Upper lobe of left lung (tissue), 6 donors: ENCODE data around the gene GRIK4. TPM values are rescaled to one million over a fixed set of nuclear protein-coding genes. Genes with fewer than 3 reads are reported as not detected.
"Not testable (repeated sequence)": the region's sequence is repeated elsewhere in the genome, so short reads cannot be mapped to it uniquely, and the experiment has no call there.

ENCODE experiments used
- ATAC-seq, 2 donors: fragments of 200-7000 bp; cut with Tn5 transposase; one replicate each; pipeline ENCODE4 v1.9.1; 2022; ENCODE audit warnings: mild to moderate bottlenecking in 2 of 2, moderate library complexity in 2 of 2; ENCODE audit not compliant: low FRiP score in 2 of 2
- DNase-seq, 2 donors: peaks; one replicate each; pipeline ENCODE4 v3.0.0-alpha.2; 2019 to 2020
- H3K27ac ChIP-seq, 4 donors: fragments of 200-600 bp; sonication (generic); one replicate each; pipeline ENCODE4 v1.5.1; 2016 to 2019
- H3K27me3 ChIP-seq, 4 donors: fragments of 200-600 bp; sonication (generic); one replicate each; pipeline ENCODE4 v1.5.1; 2017 to 2019
- H3K36me3 ChIP-seq, 4 donors: fragments of 200-600 bp; sonication (generic); one replicate each; pipeline ENCODE4 v1.5.1; 2016 to 2019
- H3K4me1 ChIP-seq, 4 donors: fragments of 200-600 bp; sonication (generic); one replicate each; pipeline ENCODE4 v1.5.1; 2018 to 2019
- H3K4me3 ChIP-seq, 4 donors: fragments of 200-600 bp; sonication (generic); one replicate each; pipeline ENCODE4 v1.5.1; 2017 to 2019; ENCODE audit warnings: mild to moderate bottlenecking in 2 of 4, moderate library complexity in 1 of 4
- H3K9me3 ChIP-seq, 4 donors: fragments of 200-600 bp; sonication (generic); one replicate each; pipeline ENCODE4 v1.5.1; 2018 to 2019
- EP300 ChIP-seq, 4 donors: sonication (generic); formaldehyde crosslinking; IDR thresholded peaks; one replicate each; pipeline ENCODE4 v1.5.1; 2017; ENCODE audit warnings: antibody characterized with exemption in 4 of 4, control low read depth in 2 of 4
- POLR2A ChIP-seq, 4 donors: fragments of 450-650 bp; IDR thresholded peaks; one replicate each; pipeline ENCODE4 v1.5.1; 2016 to 2017; ENCODE audit warnings: antibody characterized with exemption in 4 of 4, mild to moderate bottlenecking in 2 of 4
- POLR2AphosphoS5 ChIP-seq, 2 donors: sonication (generic); formaldehyde crosslinking; IDR thresholded peaks; one replicate each; pipeline ENCODE4 v1.5.1; 2017; ENCODE audit warnings: antibody characterized with exemption in 2 of 2
- WGBS, 2 donors: methylation state at CpG; one replicate each; pipeline ENCODE4 v1.1.5; 2017 to 2018; 5-methylcytosine and 5-hydroxymethylcytosine counted together
- total RNA-seq, 6 donors: library from RNA; depleted of rRNA in 4 of 6; stranded (reverse); fragments of >200 nt in 4 of 6; gene quantifications; one replicate each; pipeline versions ENCODE4 v1.1.0 to v1.2.1, GENCODE V29; 2016 to 2021
- TF ChIP-seq, protein P1 (sequence below), 6 experiments: fragments of 450-650 bp in 4 of 6; fragments of 200-600 bp in 2 of 6; sonication (generic) in 2 of 6; IDR thresholded peaks; one replicate each; pipeline ENCODE4 v1.5.1; 2016 to 2019; ENCODE audit warnings: antibody characterized with exemption in 6 of 6
- donor health status: DM: no; HTN: no; CAD: no; lungs with moderate emphysema.
- donor health status: DM: no; HTN: yes; CAD: no; lungs with severe emphysema.

Gene GRIK4
- total RNA-seq, 6 donors from 2014 or later: 0.30 to 8.4 (median 0.78) TPM

DNA sequence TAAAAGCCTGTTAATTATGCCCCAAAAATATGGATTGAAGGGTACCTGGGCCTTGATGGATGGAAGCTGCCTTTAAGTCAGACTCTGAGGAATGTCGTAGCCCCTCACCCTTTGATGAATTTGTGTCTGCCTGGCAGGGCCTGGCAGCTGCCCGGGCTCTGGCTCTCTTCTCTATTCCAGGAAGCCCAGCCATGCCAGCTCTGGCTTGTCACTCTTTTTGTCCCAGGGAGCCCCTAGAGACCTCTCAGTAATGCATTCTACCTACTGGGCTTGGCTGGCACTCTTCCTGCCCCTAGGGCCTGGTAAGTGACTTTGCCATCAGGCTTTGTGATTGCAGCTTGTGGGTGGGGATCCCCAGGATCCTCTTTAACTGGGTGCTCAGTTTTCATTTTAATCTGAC is 103.8 kb downstream of the GRIK4 start:
- Histone ChIP-seq H3K9me3 (peaks cover 0 to 16% (median 8%) of the 10 kb centered on the region in 4 donors), H3K27me3 (no peaks in the 10 kb centered on the region), H3K36me3 (no peaks in the 10 kb centered on the region), H3K4me1 (peaks cover 0 to 4% (median 0%) of the 10 kb centered on the region in 4 donors), H3K27ac (no peak overlapping the region), H3K4me3 (no peak overlapping the region)
- TF ChIP-seq POLR2A (IDR thresholded peaks at IDR 0.05) (no peak), POLR2AphosphoS5 (IDR thresholded peaks at IDR 0.05) (no peak), EP300 (IDR thresholded peaks at IDR 0.05) (no peak)
- TF ChIP-seq, protein P1, sequence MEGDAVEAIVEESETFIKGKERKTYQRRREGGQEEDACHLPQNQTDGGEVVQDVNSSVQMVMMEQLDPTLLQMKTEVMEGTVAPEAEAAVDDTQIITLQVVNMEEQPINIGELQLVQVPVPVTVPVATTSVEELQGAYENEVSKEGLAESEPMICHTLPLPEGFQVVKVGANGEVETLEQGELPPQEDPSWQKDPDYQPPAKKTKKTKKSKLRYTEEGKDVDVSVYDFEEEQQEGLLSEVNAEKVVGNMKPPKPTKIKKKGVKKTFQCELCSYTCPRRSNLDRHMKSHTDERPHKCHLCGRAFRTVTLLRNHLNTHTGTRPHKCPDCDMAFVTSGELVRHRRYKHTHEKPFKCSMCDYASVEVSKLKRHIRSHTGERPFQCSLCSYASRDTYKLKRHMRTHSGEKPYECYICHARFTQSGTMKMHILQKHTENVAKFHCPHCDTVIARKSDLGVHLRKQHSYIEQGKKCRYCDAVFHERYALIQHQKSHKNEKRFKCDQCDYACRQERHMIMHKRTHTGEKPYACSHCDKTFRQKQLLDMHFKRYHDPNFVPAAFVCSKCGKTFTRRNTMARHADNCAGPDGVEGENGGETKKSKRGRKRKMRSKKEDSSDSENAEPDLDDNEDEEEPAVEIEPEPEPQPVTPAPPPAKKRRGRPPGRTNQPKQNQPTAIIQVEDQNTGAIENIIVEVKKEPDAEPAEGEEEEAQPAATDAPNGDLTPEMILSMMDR (IDR thresholded peaks at IDR 0.05): no peak
- no peak for DNase-seq
- no peak for ATAC-seq
- 60 to 63% methylated on average over 1 to 2 of the region's 2 CpGs for WGBS, 2 donors

DNA sequence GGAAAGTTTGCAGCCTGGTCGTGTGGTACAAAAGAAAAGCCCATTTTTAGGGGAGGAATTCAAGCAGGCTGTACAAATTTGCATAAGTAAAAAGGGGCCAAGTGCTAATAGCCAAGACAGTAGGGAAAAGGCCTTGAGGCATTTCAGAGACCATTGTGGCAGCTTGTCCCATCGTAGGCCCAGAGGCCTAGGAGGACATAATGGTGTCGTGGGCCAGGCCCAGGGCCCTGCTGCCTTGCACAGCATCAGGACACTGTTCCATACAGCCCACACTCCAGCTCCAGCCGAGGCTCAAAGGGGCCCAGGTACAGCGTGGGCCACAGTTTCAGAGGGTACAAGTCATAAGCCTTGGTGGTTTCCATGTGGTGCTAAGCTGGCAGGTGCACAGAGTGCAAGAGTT is 106.9 kb downstream of the GRIK4 start:
- no peak for TF ChIP-seq POLR2AphosphoS5 (IDR thresholded peaks at IDR 0.05)
- DNase-seq (no peak), ATAC-seq (no peak)
- Histone ChIP-seq H3K9me3 (peaks cover 0 to 16% (median 8%) of the 10 kb centered on the region in 4 donors), H3K36me3 (no peaks in the 10 kb centered on the region), H3K4me3 (no peak overlapping the region), H3K27me3 (no peaks in the 10 kb centered on the region), H3K27ac (no peak overlapping the region), H3K4me1 (peaks cover 0 to 2% (median 0%) of the 10 kb centered on the region in 4 donors)
- 88 to 89% methylated on average over 3 to 5 of the region's 5 CpGs for WGBS, 2 donors

DNA sequence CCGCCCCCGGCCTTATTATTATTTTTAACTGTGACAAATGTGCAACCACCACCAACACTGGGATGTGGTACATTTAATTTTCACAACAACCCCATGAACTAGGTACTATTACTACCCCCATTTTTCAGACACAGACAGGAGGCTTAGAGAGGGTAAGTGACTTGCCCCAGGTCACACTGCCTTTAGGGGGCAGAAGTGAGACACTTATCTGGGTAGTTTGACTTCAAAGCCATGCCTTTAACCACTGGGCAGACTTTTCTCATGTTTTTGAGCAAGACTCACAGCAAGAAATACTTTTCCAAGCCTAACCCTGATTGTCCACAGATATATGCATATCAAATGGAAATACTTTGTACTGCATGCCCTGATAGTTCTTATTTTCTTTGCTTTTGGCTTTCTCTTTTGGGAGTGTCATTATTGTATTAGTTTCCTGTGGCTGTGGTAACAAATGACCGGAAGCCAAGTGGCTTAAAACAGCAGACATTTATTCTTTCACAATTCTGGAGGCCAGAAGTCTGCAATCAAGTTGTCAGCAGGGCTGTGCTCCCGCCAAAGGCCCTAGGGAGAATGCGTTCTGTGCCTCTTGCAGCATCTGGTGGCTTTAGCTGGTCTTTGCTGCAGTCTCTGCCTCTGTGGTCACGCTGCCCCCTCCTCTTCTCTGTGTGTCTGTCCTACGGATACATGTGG is 110.8 kb downstream of the GRIK4 start:
- no peak for DNase-seq
- Histone ChIP-seq H3K27ac (no peak overlapping the region), H3K27me3 (no peaks in the 10 kb centered on the region), H3K4me3 (no peak overlapping the region), H3K9me3 (peaks cover 0 to 16% (median 8%) of the 10 kb centered on the region in 4 donors), H3K36me3 (no peaks in the 10 kb centered on the region), H3K4me1 (no peaks in the 10 kb centered on the region)
- WGBS, 2 donors: 58 to 61% methylated on average over 7 of the region's 7 CpGs
- TF ChIP-seq POLR2AphosphoS5 (IDR thresholded peaks at IDR 0.05) (peak; percentile 14 to 44), EP300 (IDR thresholded peaks at IDR 0.05) (no peak)
- ATAC-seq: no peak

DNA sequence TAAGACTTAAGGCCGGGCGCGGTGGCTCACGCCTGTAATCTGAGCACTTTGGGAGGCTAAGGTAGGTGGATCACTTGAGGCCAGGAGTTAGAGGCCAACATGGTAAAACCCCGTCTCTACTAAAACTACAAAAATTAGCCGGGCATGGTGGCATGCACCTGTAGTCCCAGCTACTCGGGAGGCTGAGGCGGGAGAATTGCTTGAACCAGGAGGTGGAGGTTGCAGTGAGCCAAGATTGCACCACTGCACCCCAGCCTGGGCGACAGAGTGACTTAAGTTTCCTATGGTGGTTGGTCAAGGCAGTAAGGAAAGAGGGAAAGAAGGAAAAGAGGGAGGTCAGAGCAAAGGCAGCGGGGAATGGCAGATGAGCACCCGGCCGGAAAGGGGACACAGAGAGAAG is 113.4 kb downstream of the GRIK4 start:
- not testable (repeated sequence) for H3K36me3 ChIP-seq, H3K27ac ChIP-seq, H3K4me3 ChIP-seq, H3K4me1 ChIP-seq, H3K9me3 ChIP-seq, ATAC-seq, DNase-seq, H3K27me3 ChIP-seq
- WGBS, 2 donors: 95 to 96% methylated on average over 12 of the region's 12 CpGs

DNA sequence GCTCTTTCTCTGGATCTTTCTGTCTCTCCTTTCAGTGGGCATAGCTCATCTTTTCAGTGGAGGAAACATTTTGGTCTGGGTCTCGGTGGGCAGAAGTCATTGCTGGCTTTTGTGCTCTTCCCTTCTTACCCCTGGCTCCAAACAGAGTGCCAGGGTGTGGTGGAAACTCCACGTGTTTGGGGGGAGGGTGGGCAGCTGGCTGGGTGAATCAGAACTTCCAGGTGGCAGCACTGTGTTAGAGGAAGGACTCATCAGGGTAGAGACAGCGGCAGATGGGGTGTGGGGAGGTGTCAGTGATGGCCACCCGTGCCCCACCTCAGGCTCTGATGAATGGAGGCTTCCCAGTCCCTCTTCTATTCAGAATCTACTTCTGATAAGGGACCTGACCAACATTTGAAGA is 114.0 kb downstream of the GRIK4 start:
- Histone ChIP-seq H3K27ac (no peak overlapping the region), H3K27me3 (no peaks in the 10 kb centered on the region), H3K9me3 (no peaks in the 10 kb centered on the region), H3K4me3 (no peak overlapping the region), H3K36me3 (no peaks in the 10 kb centered on the region), H3K4me1 (no peaks in the 10 kb centered on the region)
- DNase-seq (no peak), ATAC-seq (no peak)
- WGBS, 2 donors: 57 to 74% methylated on average over 4 of the region's 4 CpGs
- TF ChIP-seq, protein P1 (IDR thresholded peaks at IDR 0.05): no peak
- TF ChIP-seq EP300 (IDR thresholded peaks at IDR 0.05): no peak
- no peak for TF ChIP-seq POLR2A (IDR thresholded peaks at IDR 0.05)
- TF ChIP-seq POLR2AphosphoS5 (IDR thresholded peaks at IDR 0.05): no peak

DNA sequence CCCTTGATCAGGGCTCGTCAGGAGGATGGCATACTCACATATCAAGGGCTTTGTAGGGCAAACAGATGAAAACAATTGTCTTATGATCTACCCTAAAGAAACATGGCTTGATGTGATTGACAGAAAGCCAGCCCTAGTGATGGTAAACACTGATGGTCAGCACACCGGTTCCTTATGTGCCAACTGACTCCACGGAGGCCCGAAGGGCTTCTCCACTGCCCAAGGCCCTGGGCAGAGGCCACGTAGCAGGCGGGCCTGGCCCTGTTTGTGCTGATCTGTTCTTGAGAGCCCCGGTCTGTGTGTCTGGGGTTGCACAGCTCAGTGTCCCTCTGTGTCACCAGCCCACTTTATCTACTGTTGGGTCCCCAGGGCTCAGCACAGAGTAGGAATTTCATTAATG is 115.2 kb downstream of the GRIK4 start:
- ATAC-seq: no peak
- WGBS, 2 donors: 84 to 92% methylated on average over 7 of the region's 7 CpGs
- H3K4me3 ChIP-seq: no peak overlapping the region
- H3K4me1 ChIP-seq: no peaks in the 10 kb centered on the region
- H3K27ac ChIP-seq: no peak overlapping the region
- TF ChIP-seq, protein P1 (IDR thresholded peaks at IDR 0.05): no peak
- no peak for TF ChIP-seq EP300 (IDR thresholded peaks at IDR 0.05)
- TF ChIP-seq POLR2AphosphoS5 (IDR thresholded peaks at IDR 0.05): no peak
- TF ChIP-seq POLR2A (IDR thresholded peaks at IDR 0.05): no peak
- H3K27me3 ChIP-seq: no peaks in the 10 kb centered on the region
- DNase-seq: no peak
- H3K9me3 ChIP-seq: no peaks in the 10 kb centered on the region
- H3K36me3 ChIP-seq: no peaks in the 10 kb centered on the region
